SU-DHL-6 (cell line): ENCODE results near the gene ANKRD33B.

Source experiments
- CTCF ChIP-seq: fragments of 200-600 bp; sonication (generic); IDR thresholded peaks from one replicate; pipeline ENCODE4 v1.5.1; 2017; ENCODE audit warnings: antibody characterized with exemption, mild to moderate bottlenecking, low read length, moderate library complexity; ENCODE audit not compliant: insufficient read depth, poor library complexity, severe bottlenecking
- EZH2phosphoT487 ChIP-seq: fragments of 200-600 bp; sonication (generic), shearing (Covaris generic); conservative IDR thresholded peaks from 2 replicates; pipeline ENCODE4 v1.6.1; 2018; ENCODE audit warnings: mild to moderate bottlenecking, antibody characterized with exemption, low read length, moderate library complexity, mixed read lengths

- TF ChIP-seq CTCF (no peak), EZH2phosphoT487 (no peak)
Observed at GRCh38 chr5:10582512-10582897, 18.6 kb downstream of the ANKRD33B start.
